Osteocyte (in vitro differentiated cells): ENCODE data around the gene PYCR2. TPM values are rescaled to one million over a fixed set of nuclear protein-coding genes. Genes with fewer than 3 reads are reported as not detected.

ENCODE experiments used
- DNase-seq: peaks from one replicate; pipeline ENCODE4 v3.0.0; 2021; ENCODE audit warnings: mixed read lengths; ENCODE audit not compliant: unreplicated experiment; ENCODE audit errors: extremely low spot score
- H3K27ac Mint-ChIP-seq: one replicate; pipeline ENCODE4 v1.8.0; 2021; ENCODE audit warnings: mild to moderate bottlenecking, mixed read lengths; ENCODE audit not compliant: unreplicated experiment
- H3K27me3 Mint-ChIP-seq: one replicate; pipeline ENCODE4 v1.8.0; 2021; ENCODE audit warnings: mixed read lengths; ENCODE audit not compliant: unreplicated experiment
- H3K36me3 Mint-ChIP-seq: one replicate; pipeline ENCODE4 v1.8.0; 2021; ENCODE audit warnings: mixed read lengths; ENCODE audit not compliant: unreplicated experiment
- H3K4me1 Mint-ChIP-seq: one replicate; pipeline ENCODE4 v1.8.0; 2021; ENCODE audit warnings: mixed read lengths; ENCODE audit not compliant: unreplicated experiment
- H3K4me3 Mint-ChIP-seq: one replicate; pipeline ENCODE4 v1.8.0; 2021; ENCODE audit warnings: mild to moderate bottlenecking, moderate library complexity, mixed read lengths; ENCODE audit not compliant: unreplicated experiment
- H3K9me3 Mint-ChIP-seq: one replicate; pipeline ENCODE4 v1.8.0; 2021; ENCODE audit warnings: mixed read lengths; ENCODE audit not compliant: unreplicated experiment
- total RNA-seq: library from RNA; stranded (reverse); gene quantifications from 2 replicates; pipeline ENCODE4 v1.2.1, GENCODE V29; 2021
- TF ChIP-seq, protein P1 (sequence below): fragments of 200-600 bp; sonication (generic); IDR thresholded peaks from 2 replicates; pipeline ENCODE4 v1.5.0; 2021; ENCODE audit warnings: antibody characterized with exemption, mild to moderate bottlenecking, moderate library complexity

Gene PYCR2
- total RNA-seq, 1 donor from 2014 or later = 60.3 TPM

GRCh38 chr1:225958041-225958440, 34.0 kb upstream of the PYCR2 start:
- H3K36me3 Mint-ChIP-seq = no peaks in the 10 kb centered on the region
- no peak overlapping the region for H3K4me3 Mint-ChIP-seq
- no peaks in the 10 kb centered on the region for H3K9me3 Mint-ChIP-seq
- DNase-seq = no peak
- H3K4me1 Mint-ChIP-seq = no peaks in the 10 kb centered on the region
- H3K27ac Mint-ChIP-seq = no peak overlapping the region
- TF ChIP-seq, protein P1, sequence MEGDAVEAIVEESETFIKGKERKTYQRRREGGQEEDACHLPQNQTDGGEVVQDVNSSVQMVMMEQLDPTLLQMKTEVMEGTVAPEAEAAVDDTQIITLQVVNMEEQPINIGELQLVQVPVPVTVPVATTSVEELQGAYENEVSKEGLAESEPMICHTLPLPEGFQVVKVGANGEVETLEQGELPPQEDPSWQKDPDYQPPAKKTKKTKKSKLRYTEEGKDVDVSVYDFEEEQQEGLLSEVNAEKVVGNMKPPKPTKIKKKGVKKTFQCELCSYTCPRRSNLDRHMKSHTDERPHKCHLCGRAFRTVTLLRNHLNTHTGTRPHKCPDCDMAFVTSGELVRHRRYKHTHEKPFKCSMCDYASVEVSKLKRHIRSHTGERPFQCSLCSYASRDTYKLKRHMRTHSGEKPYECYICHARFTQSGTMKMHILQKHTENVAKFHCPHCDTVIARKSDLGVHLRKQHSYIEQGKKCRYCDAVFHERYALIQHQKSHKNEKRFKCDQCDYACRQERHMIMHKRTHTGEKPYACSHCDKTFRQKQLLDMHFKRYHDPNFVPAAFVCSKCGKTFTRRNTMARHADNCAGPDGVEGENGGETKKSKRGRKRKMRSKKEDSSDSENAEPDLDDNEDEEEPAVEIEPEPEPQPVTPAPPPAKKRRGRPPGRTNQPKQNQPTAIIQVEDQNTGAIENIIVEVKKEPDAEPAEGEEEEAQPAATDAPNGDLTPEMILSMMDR = no peak
- H3K27me3 Mint-ChIP-seq = peaks cover 23% of the 10 kb centered on the region

DNA sequence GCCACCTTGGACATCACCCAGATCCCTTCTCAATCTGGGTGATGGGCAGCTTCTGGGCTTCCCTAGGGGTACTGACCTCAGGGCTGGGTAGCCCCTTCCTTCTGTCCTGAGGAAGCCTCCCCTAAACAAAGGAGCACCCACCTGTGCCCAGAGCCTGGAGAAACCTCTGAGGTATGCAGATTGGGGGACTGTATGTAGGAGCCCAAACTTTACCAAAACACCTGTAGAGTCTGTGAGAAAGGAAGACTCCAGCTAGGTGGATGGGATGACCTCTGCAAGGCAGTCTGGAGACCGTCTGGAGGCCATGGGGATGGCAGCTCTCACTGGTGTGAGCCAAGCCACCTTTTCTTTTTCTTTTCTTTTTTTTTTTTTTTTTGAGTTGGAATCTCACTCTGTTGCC, 30.7 kb upstream of the PYCR2 start:
- no peaks in the 10 kb centered on the region for H3K36me3 Mint-ChIP-seq
- DNase-seq = no peak
- H3K27me3 Mint-ChIP-seq = peaks cover 33% of the 10 kb centered on the region
- no peak overlapping the region for H3K4me3 Mint-ChIP-seq
- H3K9me3 Mint-ChIP-seq = no peaks in the 10 kb centered on the region
- TF ChIP-seq, protein P1 = no peak
- no peak overlapping the region for H3K27ac Mint-ChIP-seq
- H3K4me1 Mint-ChIP-seq = no peaks in the 10 kb centered on the region

DNA sequence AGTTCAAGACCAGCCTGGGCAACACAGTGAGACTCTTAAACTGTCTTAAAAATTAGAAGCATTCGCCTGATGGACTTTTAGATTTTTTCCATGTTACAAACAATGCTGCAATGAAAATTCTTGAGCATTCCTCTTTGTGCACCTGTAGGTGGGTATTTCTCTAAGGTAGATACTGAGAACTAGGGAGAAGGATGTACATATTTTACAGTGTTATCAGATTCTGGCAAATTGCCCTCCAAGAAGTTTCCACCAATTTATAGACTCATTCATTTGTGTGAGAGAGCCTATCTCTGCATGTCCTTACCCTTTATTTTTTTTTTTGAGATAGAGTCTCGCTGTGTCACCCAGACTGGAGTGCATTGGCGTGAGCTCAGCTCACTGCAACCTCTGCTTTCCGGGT, 29.3 kb upstream of the PYCR2 start:
- Mint-ChIP-seq H3K4me1 (no peaks in the 10 kb centered on the region), H3K27ac (no peak overlapping the region), H3K4me3 (no peak overlapping the region), H3K9me3 (no peaks in the 10 kb centered on the region), H3K27me3 (peaks cover 43% of the 10 kb centered on the region), H3K36me3 (no peaks in the 10 kb centered on the region)
- TF ChIP-seq, protein P1 = no peak
- DNase-seq = no peak

- no peak for DNase-seq
- no peaks in the 10 kb centered on the region for H3K36me3 Mint-ChIP-seq
- TF ChIP-seq, protein P1 = no peak
- no peak overlapping the region for H3K4me3 Mint-ChIP-seq
- peaks cover 56% of the 10 kb centered on the region for H3K27me3 Mint-ChIP-seq
- no peaks in the 10 kb centered on the region for H3K4me1 Mint-ChIP-seq
- H3K27ac Mint-ChIP-seq = no peak overlapping the region
- no peaks in the 10 kb centered on the region for H3K9me3 Mint-ChIP-seq
Observed at GRCh38 chr1:225950905-225951497, 27.0 kb upstream of the PYCR2 start.

DNA sequence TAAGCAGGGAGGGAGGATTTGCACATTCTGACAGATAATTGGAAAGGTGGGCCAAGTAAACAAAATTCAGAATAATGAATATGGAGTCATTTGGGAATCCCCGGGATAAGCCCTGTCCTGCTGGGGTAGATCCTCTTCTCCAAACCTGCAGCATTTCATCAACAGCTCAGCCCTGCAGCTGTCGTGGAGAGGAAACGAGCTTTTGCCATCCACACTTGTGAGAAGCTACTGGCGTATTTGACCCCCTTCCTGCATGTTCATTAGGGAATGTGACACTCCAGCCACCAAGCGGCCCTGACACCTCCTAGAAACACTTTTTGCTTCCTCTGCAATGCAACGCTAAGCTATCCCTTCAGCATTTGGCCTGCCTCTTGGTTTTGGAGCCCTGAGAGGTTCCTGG, 25.0 kb upstream of the PYCR2 start:
- Mint-ChIP-seq H3K27ac (no peak overlapping the region), H3K4me3 (no peak overlapping the region), H3K36me3 (no peaks in the 10 kb centered on the region), H3K27me3 (peaks cover 56% of the 10 kb centered on the region), H3K9me3 (no peaks in the 10 kb centered on the region), H3K4me1 (no peaks in the 10 kb centered on the region)
- DNase-seq = no peak
- TF ChIP-seq, protein P1 = no peak
